ENCODE data around the gene RAPSN.

RAPSN gene

GRCh38 chr11:47436726-47437125 lies 12.2 kb downstream of the RAPSN start:
- Histone ChIP-seq H3K4me3 (no peak overlapping the region), H3K27ac (no peak overlapping the region)
- no peak for DNase-seq (ENCODE audit: low spot score)
- TF ChIP-seq CTCF (IDR thresholded peaks at IDR 0.05), result no peak

DNA sequence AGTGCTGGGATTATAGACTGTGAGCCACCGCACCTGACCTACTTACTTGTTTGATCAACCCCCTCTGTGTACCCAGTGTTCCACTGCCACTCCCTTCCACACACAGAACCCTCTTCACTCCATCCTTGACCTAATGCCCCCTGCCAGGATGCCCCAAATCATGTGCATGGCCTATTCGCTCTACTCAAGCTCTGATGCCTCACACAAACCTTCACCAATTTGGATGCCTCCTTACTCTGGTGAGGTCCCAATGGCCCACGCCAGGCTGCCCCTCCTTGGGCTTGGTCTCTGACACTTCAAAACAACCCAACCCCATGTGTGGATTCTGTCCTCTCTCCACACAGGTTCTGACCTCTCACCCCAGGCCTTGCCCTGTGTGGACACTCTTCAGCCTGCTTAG lies 13.2 kb downstream of the RAPSN start:
- Histone ChIP-seq H3K27ac (no peak overlapping the region), H3K4me3 (no peak overlapping the region)
- no peak for DNase-seq (ENCODE audit: low spot score)
- no peak for TF ChIP-seq CTCF (IDR thresholded peaks at IDR 0.05)

DNA sequence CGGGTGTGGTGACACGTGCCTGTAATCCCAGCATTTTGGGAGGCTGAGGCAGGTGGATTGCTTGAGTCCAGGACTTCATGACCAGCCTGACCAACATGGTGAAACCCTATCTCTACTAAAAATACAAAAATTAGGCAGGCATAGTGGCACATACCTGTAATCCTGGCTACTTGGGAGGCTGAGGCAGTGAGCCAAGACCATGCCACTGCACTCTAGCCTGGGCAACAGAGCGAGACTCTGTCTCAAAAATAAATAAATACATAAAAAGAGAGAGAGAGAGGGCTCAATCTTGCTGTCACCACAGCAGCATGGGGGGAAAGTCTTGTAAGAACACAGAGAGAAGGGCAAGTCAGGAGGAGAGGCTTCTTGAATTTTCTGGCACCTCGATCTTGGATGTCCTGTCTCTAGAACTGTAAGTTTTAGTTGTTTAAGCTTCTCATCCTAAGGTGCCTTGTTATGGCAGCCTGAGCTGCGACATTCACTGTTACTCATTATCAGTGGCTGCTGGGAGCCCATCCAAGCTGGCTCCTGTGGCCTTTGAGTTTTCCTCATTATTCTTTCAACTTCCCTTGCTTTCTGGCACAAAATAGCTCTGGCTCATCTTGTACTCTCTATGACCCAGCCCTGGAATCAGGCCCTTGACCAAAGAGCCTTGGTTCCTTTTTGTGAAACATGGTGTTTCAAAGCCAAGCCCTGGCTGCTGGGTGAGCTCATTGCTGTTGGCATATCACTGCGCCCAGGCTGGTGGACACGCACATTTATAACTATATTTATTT lies 14.7 kb downstream of the RAPSN start:
- no peak for DNase-seq (ENCODE audit: low spot score)
- Histone ChIP-seq H3K27ac (no peak overlapping the region), H3K4me3 (no peak overlapping the region)
- TF ChIP-seq CTCF (IDR thresholded peaks at IDR 0.05), result no peak

- no peak for TF ChIP-seq CTCF (IDR thresholded peaks at IDR 0.05)
- H3K4me3 ChIP-seq, result no peak overlapping the region
- no peak overlapping the region for H3K27ac ChIP-seq
- DNase-seq (ENCODE audit: low spot score), result no peak
These were observed 15.8 kb downstream of the RAPSN start for GRCh38 chr11:47433157-47433556.

DNA sequence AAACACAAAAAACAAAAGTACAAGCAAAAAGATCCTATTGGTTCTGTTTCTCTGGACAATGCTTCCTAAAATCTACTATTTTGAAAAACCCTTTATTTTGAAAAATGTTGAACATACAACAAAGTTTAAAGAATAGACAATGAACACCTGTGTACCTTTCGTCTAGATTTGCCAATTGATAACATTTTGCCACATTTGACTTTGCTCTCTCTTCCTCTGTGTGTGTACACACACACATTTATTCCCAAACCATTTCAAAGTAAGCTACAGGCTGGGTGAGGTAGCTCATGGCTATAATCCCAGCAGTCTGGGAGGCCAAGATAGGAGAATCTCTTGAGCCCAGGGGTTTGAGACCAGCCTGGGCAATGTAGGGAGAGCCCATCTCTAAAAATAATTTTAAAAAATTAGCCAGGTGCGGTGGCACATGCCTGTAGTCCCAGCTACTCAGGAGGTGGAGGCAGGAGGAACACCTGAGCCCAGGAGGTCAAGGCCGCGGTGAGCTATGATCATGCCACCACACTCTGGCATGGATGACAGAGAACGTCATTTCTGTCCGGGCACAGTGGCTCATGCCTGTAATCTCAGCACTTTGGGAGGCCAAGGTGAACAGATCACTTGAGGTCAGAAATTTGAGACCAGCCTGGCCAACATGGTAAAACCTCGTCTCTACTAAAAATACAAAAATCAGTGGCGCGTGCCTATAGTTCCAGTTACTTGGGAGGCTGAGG lies 17.4 kb downstream of the RAPSN start:
- H3K27ac ChIP-seq, result no peak overlapping the region
- H3K4me3 ChIP-seq, result no peak overlapping the region
- no peak for TF ChIP-seq CTCF (IDR thresholded peaks at IDR 0.05)
- DNase-seq (ENCODE audit: low spot score), result no peak

DNA sequence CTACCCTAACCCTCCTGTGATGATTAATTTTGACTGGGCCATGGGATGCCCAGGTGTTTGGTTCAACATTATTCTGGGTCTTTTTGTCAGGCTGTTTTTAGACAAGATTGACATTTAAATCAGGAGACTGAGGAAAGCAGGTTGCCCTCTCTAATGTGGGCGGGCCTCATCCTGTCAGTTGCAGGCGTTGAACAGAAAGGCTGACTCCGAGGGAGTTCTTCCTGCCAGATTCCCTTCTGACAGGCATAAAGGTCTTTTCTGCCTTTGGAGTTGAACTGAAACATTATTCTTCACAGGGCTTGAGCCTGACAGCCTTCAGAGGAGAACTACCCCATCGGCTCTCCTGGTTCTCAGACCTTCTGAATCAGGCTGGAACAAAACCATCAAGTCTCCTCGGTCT lies 18.4 kb downstream of the RAPSN start:
- no peak overlapping the region for H3K27ac ChIP-seq
- TF ChIP-seq CTCF (IDR thresholded peaks at IDR 0.05), result no peak
- H3K4me3 ChIP-seq, result no peak overlapping the region
- no peak for DNase-seq (ENCODE audit: low spot score)

Data from coronary artery (tissue), 2 donors.